Smooth muscle cell of the brain vasculature (primary cell): ENCODE measurements around the gene RAB17.
"Not testable (repeated sequence)": the region's sequence is repeated elsewhere in the genome, so short reads cannot be mapped to it uniquely, and the experiment has no call there.

Source experiments
- DNase-seq: peaks from one replicate; pipeline ENCODE4 v3.0.0-alpha.2; 2012; ENCODE audit warnings: low read depth, low spot score

The RAB17 gene

GRCh38 chr2:237624565-237624964 is 34.0 kb upstream of the RAB17 start:
- no peak for DNase-seq

GRCh38 chr2:237623428-237624403 is 33.2 kb upstream of the RAB17 start:
- DNase-seq = no peak

- DNase-seq = no peak
These were observed 27.9 kb upstream of the RAB17 start for GRCh38 chr2:237618449-237618848.

- DNase-seq = no peak
These were observed 27.1 kb upstream of the RAB17 start for GRCh38 chr2:237617587-237617982.

DNA sequence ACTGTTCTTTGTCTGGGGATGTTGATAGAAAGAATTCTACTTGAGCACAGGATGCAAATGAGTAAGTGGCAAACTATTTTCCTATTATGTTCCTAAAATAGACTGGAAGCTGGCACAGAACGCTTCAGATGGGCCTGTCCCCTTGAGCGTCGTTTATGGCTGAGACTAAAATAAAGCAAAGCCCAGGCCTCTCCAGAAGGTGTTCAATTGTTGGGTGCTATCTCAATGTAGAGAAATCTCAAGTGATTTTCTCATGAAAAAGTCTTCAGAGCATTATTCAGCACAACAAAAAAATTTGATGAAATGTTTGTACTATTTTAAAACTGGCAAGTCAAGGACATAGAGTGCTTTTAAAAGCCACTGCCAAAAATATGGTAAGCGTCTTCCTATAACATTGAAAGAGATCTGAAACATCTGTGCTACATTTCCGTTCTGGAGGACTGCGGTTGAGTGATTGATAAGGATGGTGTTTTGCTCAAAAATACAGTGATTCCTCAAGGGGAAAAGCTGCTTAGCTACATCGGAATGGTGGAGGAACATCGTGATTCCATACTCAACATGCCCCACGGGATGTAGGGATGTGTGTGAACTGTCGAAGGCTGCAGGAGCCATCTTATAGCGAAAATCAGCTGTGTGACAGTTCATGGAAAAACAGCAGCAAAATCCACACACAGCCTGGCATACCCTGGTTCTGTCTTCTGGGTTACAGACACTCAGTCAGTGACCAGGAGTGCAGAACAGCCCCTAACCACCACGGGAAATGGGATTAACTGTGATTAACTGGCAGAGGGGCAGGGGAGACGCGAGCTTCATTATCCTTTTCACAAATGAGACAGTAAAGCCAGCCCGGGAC is 26.4 kb upstream of the RAB17 start:
- DNase-seq = no peak

- no peak for DNase-seq
These were observed 25.8 kb upstream of the RAB17 start for GRCh38 chr2:237616373-237616733.

DNA sequence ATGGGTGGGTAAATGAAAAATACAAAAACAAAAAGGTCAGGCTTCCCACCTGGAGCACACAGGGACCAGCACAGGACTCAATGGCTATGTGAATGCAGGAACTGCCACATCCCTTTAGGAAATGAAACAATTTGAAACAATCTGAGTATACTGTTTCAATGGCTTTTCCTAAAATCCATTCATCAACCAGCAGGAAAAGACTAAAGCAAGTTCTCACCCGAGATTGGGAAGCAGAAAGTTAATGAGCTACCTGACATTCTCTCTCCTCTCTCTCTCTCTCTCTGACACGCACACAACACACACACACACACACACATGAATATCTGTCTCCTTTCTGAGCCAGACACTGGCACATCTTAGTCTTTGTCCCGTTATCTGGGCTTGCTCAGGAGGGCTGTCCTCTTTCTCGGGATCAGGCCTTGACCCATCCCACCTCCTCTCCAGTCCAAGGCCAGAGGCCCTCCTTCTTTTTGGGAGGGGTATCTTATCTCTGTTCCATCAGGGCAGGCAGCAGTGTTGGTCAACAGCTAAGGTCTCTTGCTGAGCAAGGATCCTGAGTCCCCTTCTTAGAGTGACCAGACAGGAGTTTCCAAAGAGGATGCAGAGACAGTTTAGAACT is 25.2 kb upstream of the RAB17 start:
- no peak for DNase-seq

DNA sequence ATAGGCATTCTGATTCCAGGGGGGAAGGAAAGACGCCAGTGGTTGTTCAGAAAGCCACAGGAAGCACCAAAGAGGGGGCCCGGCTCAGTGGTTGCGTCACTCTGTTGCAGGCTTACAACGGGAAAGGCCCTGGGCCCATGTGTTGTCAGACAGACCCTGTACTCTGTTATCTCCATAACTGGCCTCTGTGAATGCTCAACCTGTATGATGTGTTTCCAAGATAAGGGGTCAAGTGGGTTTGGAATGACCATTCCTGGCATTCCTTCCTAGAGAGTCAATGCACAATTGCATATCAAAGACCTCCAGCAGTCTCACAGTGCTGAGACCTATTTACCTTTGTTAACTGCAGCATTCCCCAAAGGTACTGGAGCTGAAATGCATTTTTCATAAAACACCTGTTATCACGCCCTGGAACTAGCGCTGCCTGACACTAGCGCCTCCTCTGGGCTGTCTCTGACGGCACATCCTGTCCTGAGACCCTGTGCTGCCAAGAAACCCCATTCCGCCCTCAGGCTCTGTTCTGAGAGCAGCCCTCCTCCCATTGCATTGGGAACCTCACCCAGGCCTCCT is 23.7 kb upstream of the RAB17 start:
- no peak for DNase-seq

- no peak for DNase-seq
These were observed 23.1 kb upstream of the RAB17 start for GRCh38 chr2:237613679-237614078.

DNA sequence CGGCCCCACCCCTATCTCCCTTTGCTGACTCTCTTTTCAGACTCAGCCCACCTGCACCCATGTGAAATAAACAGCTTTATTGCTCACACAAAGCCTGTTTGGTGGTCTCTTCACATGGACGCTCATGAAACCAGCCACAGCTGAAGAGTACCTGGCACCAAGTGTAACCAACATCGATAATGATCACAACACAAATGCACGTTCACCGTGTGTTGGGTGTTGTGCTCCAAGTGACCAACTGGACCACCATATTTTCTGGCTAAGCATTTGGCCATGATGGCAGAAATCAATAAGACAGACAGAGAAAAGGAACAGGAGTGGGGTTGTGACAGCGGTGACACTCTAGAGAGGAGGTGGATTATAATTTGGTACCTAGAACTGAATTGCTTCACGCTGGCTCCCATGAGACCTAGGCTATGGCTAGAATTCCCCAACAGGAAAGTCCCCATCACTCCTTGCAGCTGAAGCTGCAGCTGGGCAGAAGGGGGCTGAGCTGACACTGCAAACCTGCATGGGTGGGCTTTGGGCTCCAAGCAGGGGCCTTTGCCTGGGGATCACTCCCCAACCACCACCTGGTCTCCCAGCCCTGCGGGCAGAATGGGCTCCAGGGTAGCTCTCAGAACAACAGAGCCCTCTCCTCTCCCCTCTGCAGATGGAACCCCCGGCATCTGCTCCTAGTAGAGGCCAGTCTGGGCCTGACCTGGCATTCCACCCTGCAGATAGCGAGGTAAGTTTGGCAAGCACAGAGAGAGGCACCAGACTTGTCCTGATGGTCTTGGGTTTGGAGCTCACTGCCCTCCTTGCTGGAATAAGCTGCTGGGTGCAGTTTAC is 22.2 kb upstream of the RAB17 start:
- no peak for DNase-seq

GRCh38 chr2:237606522-237606921 is 16.0 kb upstream of the RAB17 start:
- DNase-seq = not testable (repeated sequence)

DNA sequence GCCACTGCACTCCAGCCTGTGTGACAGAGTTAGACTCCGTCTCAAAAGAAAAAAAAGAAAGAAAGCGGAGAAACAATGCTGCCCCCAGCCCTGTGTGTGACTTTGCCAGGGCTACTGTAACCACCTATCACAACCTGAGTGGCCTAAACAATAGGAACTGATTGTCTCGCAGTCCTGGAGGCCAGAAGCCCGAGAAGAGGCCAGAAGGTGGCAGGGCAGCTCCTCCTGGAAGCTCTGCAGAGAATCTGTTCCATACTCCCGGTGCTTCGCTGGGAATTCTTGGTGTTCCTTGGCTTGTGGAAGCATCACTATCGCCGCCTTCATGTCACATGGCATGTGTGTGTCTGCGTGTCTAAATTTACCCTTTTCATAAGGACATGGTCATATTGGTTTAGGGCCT is 14.4 kb upstream of the RAB17 start:
- DNase-seq = no peak

DNA sequence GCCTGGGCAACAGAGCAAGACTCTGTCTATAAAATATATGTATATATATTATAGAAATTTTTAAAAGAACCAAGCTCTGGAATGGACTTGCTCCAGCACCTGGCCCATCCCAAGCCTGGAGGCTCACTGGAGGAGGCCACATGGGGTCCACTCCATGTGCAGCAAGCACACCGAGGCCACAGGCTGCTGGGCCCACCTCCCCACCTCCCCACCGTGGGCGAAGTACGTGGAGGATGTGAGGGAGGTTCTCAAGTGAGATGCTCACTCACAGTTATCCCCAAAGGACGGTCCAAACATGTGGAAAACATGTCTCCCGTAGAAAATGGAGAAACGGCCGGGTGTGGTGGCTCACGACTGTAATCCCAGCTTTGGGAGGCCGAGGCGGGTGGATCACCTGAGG is 13.9 kb upstream of the RAB17 start:
- DNase-seq = no peak

- no peak for DNase-seq
These were observed 13.3 kb upstream of the RAB17 start for GRCh38 chr2:237603718-237604362.

GRCh38 chr2:237603049-237603717 is 12.6 kb upstream of the RAB17 start:
- no peak for DNase-seq

DNA sequence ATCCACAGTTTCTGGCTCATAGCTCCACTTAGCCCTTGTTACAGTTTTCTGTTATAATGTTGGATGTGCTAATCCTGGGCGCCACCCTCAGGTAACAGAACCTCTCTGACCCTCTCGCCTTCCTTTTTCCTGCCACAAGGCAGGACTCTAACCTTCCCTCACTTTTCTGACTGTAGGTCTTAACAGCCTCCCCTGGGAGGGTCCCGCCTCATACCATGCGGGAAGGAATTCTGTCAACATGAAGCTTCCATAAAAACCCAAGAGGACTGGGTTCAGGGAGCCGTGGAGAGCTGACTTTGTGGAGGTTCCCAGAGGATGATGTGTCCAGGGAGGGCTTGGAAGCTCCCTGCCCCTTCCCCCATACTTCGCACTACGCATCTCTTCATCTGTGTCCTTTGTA is 11.9 kb upstream of the RAB17 start:
- no peak for DNase-seq

- DNase-seq = no peak
These were observed 11.1 kb upstream of the RAB17 start for GRCh38 chr2:237601453-237602116.

GRCh38 chr2:237600205-237600846 is 9.8 kb upstream of the RAB17 start:
- DNase-seq = no peak
